T47D (cell line): ENCODE data around the gene PGK2.
A peak's percentile ranks its signal among the peaks of the same experiment; 100 is the strongest.

Experiments used
- DNase-seq, 2 experiments: peaks; one replicate each; pipeline versions ENCODE4 v3.0.0 to v3.0.0-alpha.2; 2011 to 2012; ENCODE audit warnings: low read depth in 1 of 2, low spot score in 1 of 2
- JUND ChIP-seq: IDR thresholded peaks from 2 replicates; pipeline ENCODE4 v1.6.1; 2012; ENCODE audit warnings: low read depth
- in situ Hi-C: cut with HindIII; loops from 2 replicates; pipeline ENCODE4 v1.10.0; 2016; ENCODE audit warnings: low sequenced_read_pairs, low pct_unique_long_range_greater_than_20kb

The PGK2 gene

DNA sequence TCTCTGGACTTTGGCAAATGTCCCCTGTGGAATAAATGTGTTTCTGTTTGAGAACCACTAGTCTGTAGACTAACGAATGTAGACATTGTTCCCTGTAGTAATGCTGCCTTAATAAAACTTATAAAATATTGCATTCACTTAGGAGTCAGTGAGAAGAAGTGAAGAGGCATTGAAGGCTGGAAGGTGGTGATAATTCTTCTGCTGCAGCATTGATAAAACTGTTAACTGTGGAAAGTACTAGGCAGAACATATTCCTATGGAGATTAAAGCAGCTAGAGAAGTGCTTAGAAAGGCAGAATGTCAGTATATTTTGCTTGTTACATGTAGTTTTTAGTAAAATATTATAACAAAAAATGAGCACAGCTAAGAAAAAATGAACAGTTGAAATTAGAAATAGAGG, 4.8 kb downstream of the PGK2 start:
- no peak for TF ChIP-seq JUND
- in situ Hi-C loops = no loop called here
- no peak for DNase-seq

DNA sequence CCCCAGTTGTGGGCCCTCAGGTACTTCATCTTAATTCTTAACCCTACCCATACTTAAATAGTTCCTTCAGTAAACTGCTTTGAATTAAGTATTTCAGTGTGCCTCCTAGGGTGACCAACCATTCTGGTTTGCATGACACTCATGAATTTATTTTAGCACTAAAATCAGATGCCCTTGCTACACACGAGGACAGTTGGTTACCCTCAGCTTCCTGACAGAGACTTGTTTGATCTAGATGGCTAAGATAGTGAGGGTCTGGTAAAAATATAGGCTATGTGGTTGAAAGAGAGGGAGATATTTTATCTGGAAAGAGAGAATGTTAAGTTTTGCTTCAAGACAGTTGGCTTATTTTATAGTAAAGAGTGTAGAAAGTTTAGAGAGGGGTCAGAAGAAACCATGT, 10.6 kb downstream of the PGK2 start:
- in situ Hi-C loops = no loop called here
- no peak for DNase-seq
- TF ChIP-seq JUND = no peak

DNA sequence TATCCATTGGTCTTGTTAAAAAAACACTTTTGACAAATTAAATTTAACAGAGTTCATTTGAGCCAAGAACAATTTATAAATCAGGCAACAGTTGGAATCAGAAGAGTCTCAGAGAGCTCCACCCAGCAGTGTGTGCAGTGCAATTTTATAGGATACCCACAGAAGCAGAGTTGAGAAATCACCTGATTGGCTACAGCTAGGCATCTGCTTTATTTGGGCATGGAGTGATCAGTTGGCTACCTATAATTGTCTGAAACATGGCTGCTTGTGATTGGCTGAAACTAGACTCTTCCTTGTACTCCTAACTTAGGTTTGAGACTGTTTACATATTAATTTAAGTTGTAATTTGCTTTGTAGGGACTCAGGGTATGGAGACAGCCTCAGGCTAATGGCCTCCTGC, 12.0 kb downstream of the PGK2 start:
- no peak for TF ChIP-seq JUND
- in situ Hi-C loops = no loop called here
- DNase-seq = no peak

DNA sequence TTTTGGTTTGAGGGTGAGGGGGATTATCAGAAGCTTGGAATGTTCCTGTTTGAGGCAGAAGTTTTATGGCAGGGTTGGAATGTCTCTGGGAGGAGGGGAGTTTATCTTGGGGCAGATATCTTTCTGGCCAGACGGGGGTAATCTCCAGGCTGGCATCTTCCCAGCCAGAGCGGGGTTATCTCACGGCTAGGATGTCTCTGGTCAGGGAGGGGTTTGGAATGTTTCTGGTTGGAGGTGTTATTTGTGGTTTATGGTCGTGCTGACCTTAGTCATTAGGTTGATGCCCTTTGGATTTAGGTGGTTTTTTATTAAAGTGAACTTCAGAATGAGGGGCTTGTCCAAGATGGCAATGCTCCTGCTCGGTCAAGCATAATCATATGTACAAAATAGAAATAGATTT, 14.8 kb downstream of the PGK2 start:
- in situ Hi-C loops = no loop called here
- no peak for TF ChIP-seq JUND
- DNase-seq = no peak

DNA sequence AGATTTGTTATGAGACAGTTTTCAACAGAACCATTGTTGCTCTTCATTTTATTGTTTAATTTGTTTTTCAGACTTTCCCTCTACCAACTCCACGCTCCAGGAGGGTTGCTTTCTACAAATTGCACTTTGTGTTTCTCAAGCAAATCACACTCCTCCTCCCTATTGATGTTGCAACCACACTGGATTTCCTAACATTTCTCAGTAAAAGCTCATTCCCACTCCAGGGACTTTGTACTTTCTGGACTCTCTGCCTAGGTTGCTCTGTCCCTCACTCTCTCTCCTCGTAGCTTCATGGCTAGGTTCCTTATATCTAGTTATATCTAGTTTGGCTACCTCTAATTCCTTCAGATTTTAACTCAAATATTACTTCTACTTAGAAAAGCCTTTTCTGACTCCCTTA, 20.3 kb downstream of the PGK2 start:
- no peak for TF ChIP-seq JUND
- in situ Hi-C loops = no loop called here

DNA sequence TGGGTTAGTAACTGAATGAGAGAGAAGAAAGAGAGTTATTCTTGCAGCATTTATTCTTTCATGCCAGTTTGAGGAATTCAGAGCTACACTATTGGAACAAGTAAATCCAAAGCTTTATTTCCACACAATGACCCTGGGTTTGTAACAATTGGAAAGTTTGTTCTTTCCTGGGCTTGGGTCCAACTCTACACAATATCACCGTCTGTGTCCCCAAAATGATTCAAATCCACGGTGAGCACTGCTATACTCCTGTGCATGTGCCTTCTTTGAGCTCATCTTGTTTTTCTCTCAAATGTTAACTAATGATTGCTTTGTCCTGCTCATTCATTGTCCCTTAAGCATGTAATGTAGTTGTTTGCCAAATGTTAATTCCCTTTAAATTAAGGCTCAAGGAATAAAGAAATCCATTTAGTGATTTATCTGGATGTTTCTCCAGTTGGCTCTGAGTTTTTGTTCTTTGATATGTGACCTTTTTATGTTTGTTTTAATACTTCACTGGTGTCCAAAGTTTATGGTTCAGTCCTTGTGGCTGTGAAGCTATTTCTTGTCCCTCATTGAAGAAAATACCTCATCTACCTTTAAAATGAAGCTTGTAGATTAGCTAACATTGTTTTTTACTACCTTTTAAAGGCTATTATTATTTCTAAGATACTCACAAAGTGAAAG, 22.4 kb downstream of the PGK2 start:
- TF ChIP-seq JUND = no peak
- in situ Hi-C loops = no loop called here
- DNase-seq = no peak

More for the DNA sequence above, 20.3 kb downstream of the PGK2 start:
- no peak for DNase-seq

DNA sequence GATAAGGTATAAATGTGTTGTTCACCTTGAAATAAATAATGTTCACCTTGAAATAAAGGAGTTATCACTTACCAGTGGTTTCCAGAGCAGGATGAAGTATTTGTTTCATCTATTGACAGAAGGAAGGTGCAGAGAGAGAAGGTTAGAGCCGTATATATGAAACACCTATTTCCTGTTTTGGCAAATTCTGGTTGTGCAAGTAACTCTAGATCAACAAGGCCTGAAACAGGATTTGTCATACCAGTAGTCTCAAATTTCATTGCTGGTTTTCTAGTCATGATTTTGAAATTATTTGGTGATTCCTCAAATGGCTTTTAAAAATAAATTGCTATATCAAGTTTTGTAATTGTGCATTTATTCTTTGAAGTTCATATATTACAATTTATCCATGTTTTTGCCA, 42.8 kb downstream of the PGK2 start, which contains the start of gene CRISP3:
Gene CRISP3 (minus strand): TSS at position 130 of the 400 bp plus-strand sequence. CDS start 21 bp downstream, at position 109.
- no peak for TF ChIP-seq JUND
- in situ Hi-C loops = no loop called here
- DNase-seq = peak in 1 of 2 experiments; percentile 83

DNA sequence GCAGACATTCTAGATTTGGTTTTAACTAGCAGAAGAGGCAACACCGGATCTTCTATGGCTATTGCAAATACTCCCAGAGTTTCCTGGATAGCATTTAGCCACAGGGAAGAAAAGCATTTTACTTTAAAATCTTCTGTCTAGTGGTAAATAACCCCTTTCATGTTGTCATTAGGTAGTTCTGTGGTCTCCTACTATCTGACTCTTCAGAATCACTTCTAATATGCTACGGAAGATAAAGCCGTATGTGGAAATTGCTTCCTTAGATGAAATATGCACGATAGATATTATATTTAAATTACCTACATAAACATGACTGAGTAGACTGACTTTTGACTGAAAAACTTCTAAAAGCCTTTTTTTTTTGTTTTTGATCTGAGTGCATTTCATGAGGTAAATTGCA, 43.7 kb downstream of the PGK2 start:
- in situ Hi-C loops = no loop called here
- TF ChIP-seq JUND = no peak
- no peak for DNase-seq

DNA sequence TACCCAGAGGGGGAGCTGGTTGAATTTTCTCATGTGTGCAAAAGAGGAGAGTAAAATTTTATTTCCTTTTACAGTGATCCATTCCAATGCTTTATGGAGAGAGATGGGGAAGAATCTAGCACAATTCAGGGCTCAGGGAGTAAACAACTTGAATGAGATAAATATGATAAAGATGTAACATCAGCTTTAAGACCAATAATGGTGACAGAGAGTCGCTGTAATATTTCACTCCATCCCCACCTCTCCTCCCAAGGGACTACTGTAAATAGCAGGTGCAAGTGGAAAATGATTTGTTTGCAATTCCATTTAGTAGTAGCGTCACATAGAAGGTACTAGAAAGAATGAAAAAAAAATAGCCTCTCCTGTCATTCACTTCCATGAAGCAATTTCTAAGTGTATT, 47.7 kb downstream of the PGK2 start:
- TF ChIP-seq JUND = no peak
- in situ Hi-C loops = no loop called here
- no peak for DNase-seq

DNA sequence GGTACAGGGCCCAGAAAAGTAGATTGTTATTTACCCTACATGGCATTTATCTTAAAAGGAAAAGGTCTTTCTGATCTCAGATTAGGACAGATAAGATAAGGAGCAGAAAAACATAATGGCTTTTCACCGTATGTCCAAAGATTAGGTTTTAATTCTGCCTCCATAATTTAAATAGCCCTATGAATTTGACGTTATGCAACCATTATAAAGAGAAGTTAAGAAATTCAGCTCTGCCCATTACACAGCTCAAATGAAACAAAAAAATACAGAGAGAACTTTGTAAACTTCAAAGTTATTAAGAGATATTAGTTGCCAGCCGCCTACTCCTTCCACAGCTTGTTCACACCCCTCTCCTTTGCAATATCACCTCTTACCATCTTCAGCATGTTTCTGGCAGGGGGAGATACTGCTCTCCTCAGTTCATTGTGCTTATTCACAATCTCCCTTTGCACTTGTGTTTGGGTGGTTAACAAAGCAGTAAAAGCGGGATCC, 51.0 kb downstream of the PGK2 start:
- in situ Hi-C loops = no loop called here
- TF ChIP-seq JUND = no peak
- no peak for DNase-seq
